SK-N-SH (cell line): ENCODE data around the gene EPS8L2.

Experiments used
- CTCF ChIP-seq: fragments of 200-600 bp; sonication (generic); IDR thresholded peaks from 2 replicates; pipeline ENCODE4 v1.6.1; 2017; ENCODE audit warnings: antibody characterized with exemption, mild to moderate bottlenecking, moderate library complexity
- EP300 ChIP-seq, 2 experiments: IDR thresholded peaks; 2 replicates each; pipeline versions ENCODE4 v1.4.0 to v1.6.1; 2012; ENCODE audit warnings: borderline replicate concordance in 1 of 2, low read depth in 1 of 2, low read length in 1 of 2
- MEF2A ChIP-seq: IDR thresholded peaks from 2 replicates; pipeline ENCODE4 v1.4.0; 2012; ENCODE audit warnings: low read depth, borderline replicate concordance
- MXI1 ChIP-seq: IDR thresholded peaks from 2 replicates; pipeline ENCODE4 v1.6.1; 2012; ENCODE audit warnings: mild to moderate bottlenecking, low read depth, low read length, improper control_type of control experiment
- POLR2AphosphoS5 ChIP-seq: IDR thresholded peaks from 2 replicates; pipeline ENCODE4 v1.6.1; 2012; ENCODE audit warnings: low read depth, low read length
- RCOR1 ChIP-seq: fragments of 150-350 bp; IDR thresholded peaks from 2 replicates; pipeline ENCODE4 v1.6.1; 2017; ENCODE audit warnings: antibody characterized with exemption, low read length
- RXRA ChIP-seq: IDR thresholded peaks from 2 replicates; pipeline ENCODE4 v1.4.0; 2012; ENCODE audit warnings: low read depth, mild to moderate bottlenecking, borderline replicate concordance
- SMC3 ChIP-seq: IDR thresholded peaks from 2 replicates; pipeline ENCODE4 v1.6.1; 2012; ENCODE audit warnings: low read depth, low read length, improper control_type of control experiment
- TEAD4 ChIP-seq: IDR thresholded peaks from 2 replicates; pipeline ENCODE4 v1.4.0; 2012; ENCODE audit warnings: mild to moderate bottlenecking, borderline replicate concordance; ENCODE audit not compliant: insufficient read depth
- YY1 ChIP-seq: IDR thresholded peaks from 2 replicates; pipeline ENCODE4 v1.4.0; 2012; ENCODE audit warnings: low read depth, mild to moderate bottlenecking
- TF ChIP-seq, protein P1 (sequence below): IDR thresholded peaks from 2 replicates; pipeline ENCODE4 v1.4.0; 2012; ENCODE audit warnings: low read depth, borderline replicate concordance

- TF ChIP-seq, protein P1, sequence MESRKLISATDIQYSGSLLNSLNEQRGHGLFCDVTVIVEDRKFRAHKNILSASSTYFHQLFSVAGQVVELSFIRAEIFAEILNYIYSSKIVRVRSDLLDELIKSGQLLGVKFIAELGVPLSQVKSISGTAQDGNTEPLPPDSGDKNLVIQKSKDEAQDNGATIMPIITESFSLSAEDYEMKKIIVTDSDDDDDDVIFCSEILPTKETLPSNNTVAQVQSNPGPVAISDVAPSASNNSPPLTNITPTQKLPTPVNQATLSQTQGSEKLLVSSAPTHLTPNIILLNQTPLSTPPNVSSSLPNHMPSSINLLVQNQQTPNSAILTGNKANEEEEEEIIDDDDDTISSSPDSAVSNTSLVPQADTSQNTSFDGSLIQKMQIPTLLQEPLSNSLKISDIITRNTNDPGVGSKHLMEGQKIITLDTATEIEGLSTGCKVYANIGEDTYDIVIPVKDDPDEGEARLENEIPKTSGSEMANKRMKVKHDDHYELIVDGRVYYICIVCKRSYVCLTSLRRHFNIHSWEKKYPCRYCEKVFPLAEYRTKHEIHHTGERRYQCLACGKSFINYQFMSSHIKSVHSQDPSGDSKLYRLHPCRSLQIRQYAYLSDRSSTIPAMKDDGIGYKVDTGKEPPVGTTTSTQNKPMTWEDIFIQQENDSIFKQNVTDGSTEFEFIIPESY, result no peak
- TF ChIP-seq MXI1, result no peak
- TF ChIP-seq CTCF, result no peak
- TF ChIP-seq SMC3, result no peak
- TF ChIP-seq RCOR1, result no peak
- TF ChIP-seq RXRA, result no peak
- no peak for TF ChIP-seq MEF2A
- no peak for TF ChIP-seq YY1
- no peak for TF ChIP-seq EP300 (IDR thresholded peaks at IDR 0.05; ENCODE audit: borderline replicate concordance in 1 of 2, low read depth in 1 of 2, low read length in 1 of 2)
- TF ChIP-seq TEAD4, result no peak
- TF ChIP-seq POLR2AphosphoS5, result no peak
These were observed 67.8 kb downstream of the EPS8L2 start for GRCh38 chr11:773830-774229.
